Measurements from ENCODE around the gene STAT5B. TPM values are rescaled to one million over a fixed set of nuclear protein-coding genes. Genes with fewer than 3 reads are reported as not detected.

STAT5B gene
- 15.4 and 17.7 TPM in 2 replicates for total RNA-seq

DNA sequence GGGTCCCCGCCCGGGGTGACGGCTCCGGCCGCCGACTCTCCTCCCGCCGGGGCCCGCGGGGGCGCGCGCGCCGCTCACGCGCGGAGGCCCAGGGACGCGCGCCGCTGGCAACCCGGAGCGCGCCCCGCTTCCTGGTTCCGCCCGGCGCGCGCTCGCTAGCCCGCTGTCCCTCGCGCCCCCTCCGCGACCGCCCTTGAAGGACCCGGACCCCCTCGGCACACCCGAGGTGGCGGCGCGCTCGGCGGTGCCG, at the start of gene STAT5B:
Gene STAT5B (minus strand): TSS at position 33 of the 250 bp plus-strand sequence. CDS start 44,264 bp downstream, outside the sequence.

DNA sequence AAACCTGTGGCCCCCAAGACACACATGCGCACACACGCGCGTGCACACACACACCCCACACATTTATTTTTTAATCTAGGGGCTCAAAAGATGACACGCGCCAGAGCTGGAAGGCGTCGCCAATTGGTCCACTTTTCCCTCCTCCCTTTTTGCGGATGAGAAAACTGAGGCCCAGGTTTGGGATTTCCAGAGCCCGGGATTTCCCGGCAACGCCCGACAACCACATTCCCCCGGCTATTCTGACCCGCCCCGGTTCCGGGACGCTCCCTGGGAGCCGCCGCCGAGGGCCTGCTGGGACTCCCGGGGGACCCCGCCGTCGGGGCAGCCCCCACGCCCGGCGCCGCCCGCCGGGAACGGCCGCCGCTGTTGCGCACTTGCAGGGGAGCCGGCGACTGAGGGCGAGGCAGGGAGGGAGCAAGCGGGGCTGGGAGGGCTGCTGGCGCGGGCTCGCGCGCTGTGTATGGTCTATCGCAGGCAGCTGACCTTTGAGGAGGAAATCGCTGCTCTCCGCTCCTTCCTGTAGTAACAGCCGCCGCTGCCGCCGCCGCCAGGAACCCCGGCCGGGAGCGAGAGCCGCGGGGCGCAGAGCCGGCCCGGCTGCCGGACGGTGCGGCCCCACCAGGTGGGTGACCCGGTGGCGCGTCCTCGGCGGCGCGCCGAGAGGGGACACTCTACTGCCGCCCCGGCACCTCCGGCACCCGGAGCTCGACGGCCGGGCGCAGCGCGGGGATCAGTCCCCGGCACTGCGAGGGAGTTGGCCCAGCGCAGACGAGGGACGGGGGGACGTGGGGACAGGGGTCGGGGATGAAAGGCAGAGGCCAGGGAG, 12.0 kb upstream of the STAT5B start, which contains the start of gene STAT5A:
Gene STAT5A (plus strand): TSS at position 522 of the 826 bp plus-strand sequence. CDS start 914 bp downstream, outside the sequence.

DNA sequence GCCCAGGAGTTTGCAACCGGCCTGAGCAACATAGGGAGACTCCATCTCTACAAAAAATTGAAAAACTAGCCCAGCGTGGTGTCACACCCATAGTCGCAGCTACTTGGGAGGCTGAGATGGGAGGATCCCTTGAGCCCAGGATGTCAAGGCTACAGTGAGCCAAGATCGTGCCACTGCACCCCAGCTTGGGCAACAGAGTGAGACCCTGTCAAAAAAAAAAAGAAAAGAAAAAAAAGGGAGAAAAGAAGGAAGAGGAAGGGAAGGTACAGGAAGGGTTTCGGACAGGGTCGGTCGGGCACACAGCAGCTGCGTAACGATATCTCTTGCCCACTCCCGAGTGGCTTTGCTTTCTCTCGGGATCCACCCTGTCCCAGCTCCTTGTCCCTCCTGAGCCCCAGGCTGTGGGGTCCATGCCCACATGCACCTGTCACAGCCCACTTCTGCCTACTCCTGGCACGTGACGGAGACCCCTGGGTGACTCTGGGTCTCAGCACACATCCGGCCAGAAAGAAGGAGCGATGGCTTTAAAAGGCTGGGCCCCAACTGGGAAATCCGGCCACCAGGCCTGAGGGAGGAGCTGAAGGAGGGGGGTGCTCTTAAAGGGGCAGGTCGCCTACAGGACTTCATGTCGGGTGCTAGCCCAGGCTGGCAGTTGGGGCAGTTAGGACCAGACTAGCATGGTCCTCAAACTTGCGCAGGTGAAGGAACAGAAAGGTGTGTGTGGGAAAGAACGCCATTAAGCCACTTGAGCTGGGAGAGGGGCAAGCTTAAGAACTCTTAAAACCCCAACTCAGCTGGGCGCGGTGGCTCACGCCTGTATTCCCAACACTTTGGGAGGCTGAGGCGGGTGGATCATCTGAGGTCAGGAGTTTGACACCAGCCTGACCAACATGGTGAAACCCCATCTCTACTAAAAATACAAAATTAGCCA, 82.0 kb downstream of the STAT5B start, which contains the start of gene GHDC:
Gene GHDC (minus strand): TSS at position 526 of the 931 bp plus-strand sequence. CDS start 913 bp downstream, outside the sequence.

DNA sequence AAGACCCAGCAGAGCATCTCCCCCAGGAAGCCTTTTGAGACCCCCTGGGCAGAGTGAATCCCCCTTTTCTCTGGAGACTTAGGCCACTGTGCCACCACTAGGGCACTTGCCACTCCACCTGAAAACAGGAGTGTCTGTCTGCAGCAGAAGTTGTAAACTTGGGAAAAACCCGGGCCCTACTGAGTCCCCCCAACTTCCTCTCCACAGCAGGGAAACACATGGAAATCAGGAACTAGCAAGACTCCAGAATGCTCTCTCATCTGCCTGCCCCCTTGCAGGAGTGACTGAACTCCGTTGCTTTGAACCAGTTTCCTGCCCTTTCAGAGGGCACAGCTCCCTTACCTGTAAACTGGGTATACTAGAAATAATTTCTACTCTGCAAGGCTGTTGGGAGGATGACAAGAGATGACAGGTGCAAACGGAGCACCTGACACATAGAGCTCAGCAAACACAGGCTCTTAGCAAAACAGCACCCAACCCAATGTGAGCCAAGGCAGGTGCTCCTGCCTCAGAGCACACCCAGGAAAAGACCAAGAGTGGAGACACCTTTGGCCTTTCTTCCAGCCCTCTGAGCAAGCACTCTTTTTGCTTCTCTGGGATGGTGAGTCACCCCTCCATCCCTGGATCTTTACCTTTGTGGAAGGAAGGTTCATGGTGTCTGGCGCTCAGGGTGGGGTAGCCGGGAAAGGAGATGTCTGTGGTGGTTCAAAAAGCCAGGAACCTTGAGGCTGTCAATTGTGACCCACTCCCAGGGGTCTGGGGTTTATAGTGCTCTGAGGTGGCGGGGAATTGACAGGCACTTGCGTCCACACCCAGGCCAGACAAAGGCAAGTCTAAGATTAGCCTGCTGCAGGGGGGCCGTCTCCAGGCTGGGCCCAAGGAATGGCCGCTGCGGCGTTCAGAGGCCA, 91.2 kb downstream of the STAT5B start, which contains the start of gene HCRT:
Gene HCRT (minus strand): TSS at position 740 of the 908 bp plus-strand sequence. CDS start 87 bp downstream, at position 653.

GRCh38 chr17:42180922-42181850, 95.0 kb downstream of the STAT5B start, which contains the start of gene KCNH4:
KCNH4 (minus strand) TSS chr17:42181142; CDS start chr17:42180945, 197 bp downstream.

Other genes with a start within 250 kb of the STAT5B start
- 0.48 and 0.64 TPM in 2 replicates for gene C17orf113, start 225.8 kb downstream of the STAT5B start, total RNA-seq
- under 0.01 TPM in 1 of 2 replicates, not detected in the other for gene ZNF385C, start 177.9 kb downstream of the STAT5B start, total RNA-seq
- 6.0 and 10.8 TPM in 2 replicates for gene DHX58, start 163.7 kb downstream of the STAT5B start, total RNA-seq
- gene KAT2A, start 155.0 kb downstream of the STAT5B start, total RNA-seq: 10.9 and 12.5 TPM in 2 replicates
- gene HSPB9, start 153.6 kb downstream of the STAT5B start, total RNA-seq: not detected in 2 replicates
- gene RAB5C, start 121.4 kb downstream of the STAT5B start, total RNA-seq: 48.2 and 67.5 TPM in 2 replicates
- gene KCNH4, start 95.2 kb downstream of the STAT5B start, total RNA-seq: 0.21 TPM in 1 of 2 replicates, not detected in the other
- gene HCRT, start 90.9 kb downstream of the STAT5B start, total RNA-seq: not detected in 2 replicates
- gene GHDC, start 81.9 kb downstream of the STAT5B start, total RNA-seq: 11.3 and 12.8 TPM in 2 replicates
- gene STAT5A, start 12.1 kb upstream of the STAT5B start, total RNA-seq: 1.3 and 17.4 TPM in 2 replicates
- 63.9 and 76.6 TPM in 2 replicates for gene STAT3, start 112.1 kb upstream of the STAT5B start, total RNA-seq
- gene CAVIN1, start 146.9 kb upstream of the STAT5B start, total RNA-seq: 85.0 and 210 TPM in 2 replicates
- 37.4 and 39.9 TPM in 2 replicates for gene ATP6V0A1, start 182.5 kb upstream of the STAT5B start, total RNA-seq